Activated T-cell treated with anti-CD3 and anti-CD28 coated beads, Interleukin-2, amount 50 U/mL, for 4 hours (primary cell): ENCODE results near the gene CAPN9. TPM values are rescaled to one million over a fixed set of nuclear protein-coding genes. Genes with fewer than 3 reads are reported as not detected.

Experiments
- ATAC-seq, 2 donors: fragments of 200-7000 bp; cut with Tn5 transposase; one replicate each; pipeline ENCODE4 v1.10.0; 2021
- DNase-seq: peaks from one replicate; pipeline ENCODE4 v3.0.0-alpha.2; 2020
- H3K27me3 Mint-ChIP-seq: one replicate; pipeline ENCODE4 v1.8.0; 2021; ENCODE audit warnings: low read depth, mixed read lengths
- H3K36me3 Mint-ChIP-seq: one replicate; pipeline ENCODE4 v1.8.0; 2022; ENCODE audit warnings: mixed read lengths; ENCODE audit not compliant: insufficient read depth
- H3K4me1 Mint-ChIP-seq: one replicate; pipeline ENCODE4 v1.8.0; 2021; ENCODE audit warnings: low read depth, mixed read lengths
- H3K4me3 Mint-ChIP-seq: one replicate; pipeline ENCODE4 v1.8.0; 2021; ENCODE audit warnings: mild to moderate bottlenecking, moderate library complexity, mixed read lengths
- H3K9me3 Mint-ChIP-seq: one replicate; pipeline ENCODE4 v1.8.0; 2021; ENCODE audit warnings: mixed read lengths
- total RNA-seq, 3 donors: library from RNA; stranded (reverse); gene quantifications; one replicate each; pipeline ENCODE4 v1.2.1, GENCODE V29; 2021

The CAPN9 gene
- total RNA-seq, 3 donors from 2014 or later, result not detected

- Mint-ChIP-seq H3K36me3 (no peaks in the 10 kb centered on the region), H3K4me3 (no peak overlapping the region), H3K27me3 (peaks cover 14% of the 10 kb centered on the region), H3K9me3 (no peaks in the 10 kb centered on the region), H3K4me1 (no peaks in the 10 kb centered on the region)
- DNase-seq, result no peak
- no peak for ATAC-seq
These were observed 38.6 kb downstream of the CAPN9 start for GRCh38 chr1:230785636-230786384.

- Mint-ChIP-seq H3K27me3 (peaks cover 12% of the 10 kb centered on the region), H3K4me3 (no peak overlapping the region), H3K36me3 (no peaks in the 10 kb centered on the region), H3K4me1 (no peaks in the 10 kb centered on the region), H3K9me3 (no peaks in the 10 kb centered on the region)
- no peak for ATAC-seq
- DNase-seq, result no peak
These were observed 39.2 kb downstream of the CAPN9 start for GRCh38 chr1:230786385-230786753.

GRCh38 chr1:230787471-230787870 lies 40.3 kb downstream of the CAPN9 start:
- DNase-seq, result no peak
- no peak overlapping the region for H3K4me3 Mint-ChIP-seq
- H3K27me3 Mint-ChIP-seq, result peaks cover 9% of the 10 kb centered on the region
- no peak for ATAC-seq
- no peaks in the 10 kb centered on the region for H3K36me3 Mint-ChIP-seq
- H3K4me1 Mint-ChIP-seq, result no peaks in the 10 kb centered on the region
- H3K9me3 Mint-ChIP-seq, result no peaks in the 10 kb centered on the region

GRCh38 chr1:230788561-230789275 lies 41.5 kb downstream of the CAPN9 start:
- Mint-ChIP-seq H3K9me3 (no peaks in the 10 kb centered on the region), H3K4me1 (no peaks in the 10 kb centered on the region), H3K36me3 (no peaks in the 10 kb centered on the region), H3K4me3 (no peak overlapping the region), H3K27me3 (peaks cover 9% of the 10 kb centered on the region)
- ATAC-seq (no peak), DNase-seq (no peak)

- H3K27me3 Mint-ChIP-seq, result peaks cover 9% of the 10 kb centered on the region
- H3K4me1 Mint-ChIP-seq, result no peaks in the 10 kb centered on the region
- H3K9me3 Mint-ChIP-seq, result no peaks in the 10 kb centered on the region
- no peak overlapping the region for H3K4me3 Mint-ChIP-seq
- DNase-seq, result no peak
- ATAC-seq, result no peak
- no peaks in the 10 kb centered on the region for H3K36me3 Mint-ChIP-seq
These were observed 42.8 kb downstream of the CAPN9 start for GRCh38 chr1:230790026-230790425.

GRCh38 chr1:230791986-230792564 lies 44.9 kb downstream of the CAPN9 start:
- Mint-ChIP-seq H3K27me3 (peaks cover 9% of the 10 kb centered on the region), H3K9me3 (no peaks in the 10 kb centered on the region), H3K4me1 (no peaks in the 10 kb centered on the region), H3K4me3 (no peak overlapping the region), H3K36me3 (no peaks in the 10 kb centered on the region)
- no peak for ATAC-seq
- no peak for DNase-seq

GRCh38 chr1:230792691-230793462 lies 45.7 kb downstream of the CAPN9 start:
- Mint-ChIP-seq H3K9me3 (no peaks in the 10 kb centered on the region), H3K27me3 (peaks cover 9% of the 10 kb centered on the region), H3K4me3 (no peak overlapping the region), H3K4me1 (no peaks in the 10 kb centered on the region), H3K36me3 (no peaks in the 10 kb centered on the region)
- DNase-seq (no peak), ATAC-seq (no peak)

GRCh38 chr1:230793463-230793745 lies 46.2 kb downstream of the CAPN9 start:
- Mint-ChIP-seq H3K4me1 (no peaks in the 10 kb centered on the region), H3K27me3 (peaks cover 6% of the 10 kb centered on the region), H3K36me3 (no peaks in the 10 kb centered on the region), H3K9me3 (no peaks in the 10 kb centered on the region), H3K4me3 (no peak overlapping the region)
- DNase-seq (no peak), ATAC-seq (no peak)

GRCh38 chr1:230794431-230794830 lies 47.2 kb downstream of the CAPN9 start:
- peaks cover 3% of the 10 kb centered on the region for H3K27me3 Mint-ChIP-seq
- no peaks in the 10 kb centered on the region for H3K9me3 Mint-ChIP-seq
- H3K4me3 Mint-ChIP-seq, result no peak overlapping the region
- ATAC-seq (no peak), DNase-seq (no peak)
- H3K36me3 Mint-ChIP-seq, result no peaks in the 10 kb centered on the region
- H3K4me1 Mint-ChIP-seq, result no peaks in the 10 kb centered on the region

- Mint-ChIP-seq H3K4me3 (no peak overlapping the region), H3K4me1 (no peaks in the 10 kb centered on the region), H3K36me3 (no peaks in the 10 kb centered on the region), H3K27me3 (peaks cover 5% of the 10 kb centered on the region), H3K9me3 (no peaks in the 10 kb centered on the region)
- DNase-seq (no peak), ATAC-seq (no peak)
These were observed 47.9 kb downstream of the CAPN9 start for GRCh38 chr1:230794871-230795605.

GRCh38 chr1:230796626-230797025 lies 49.4 kb downstream of the CAPN9 start:
- Mint-ChIP-seq H3K9me3 (no peaks in the 10 kb centered on the region), H3K4me1 (no peaks in the 10 kb centered on the region), H3K4me3 (no peak overlapping the region), H3K27me3 (peaks cover 6% of the 10 kb centered on the region), H3K36me3 (no peaks in the 10 kb centered on the region)
- DNase-seq (no peak), ATAC-seq (no peak)

- H3K27me3 Mint-ChIP-seq, result peaks cover 8% of the 10 kb centered on the region
- DNase-seq (no peak), ATAC-seq (no peak)
- no peaks in the 10 kb centered on the region for H3K4me1 Mint-ChIP-seq
- no peak overlapping the region for H3K4me3 Mint-ChIP-seq
- H3K36me3 Mint-ChIP-seq, result no peaks in the 10 kb centered on the region
- no peaks in the 10 kb centered on the region for H3K9me3 Mint-ChIP-seq
These were observed 50.3 kb downstream of the CAPN9 start for GRCh38 chr1:230797376-230797920.

GRCh38 chr1:230797942-230798365 lies 50.8 kb downstream of the CAPN9 start:
- DNase-seq, result no peak
- no peaks in the 10 kb centered on the region for H3K4me1 Mint-ChIP-seq

GRCh38 chr1:230798491-230798890 lies 51.3 kb downstream of the CAPN9 start:
- DNase-seq (no peak), ATAC-seq (no peak)
- no peaks in the 10 kb centered on the region for H3K36me3 Mint-ChIP-seq
- no peaks in the 10 kb centered on the region for H3K9me3 Mint-ChIP-seq
- H3K4me3 Mint-ChIP-seq, result no peak overlapping the region
- no peaks in the 10 kb centered on the region for H3K4me1 Mint-ChIP-seq
- peaks cover 9% of the 10 kb centered on the region for H3K27me3 Mint-ChIP-seq

More at GRCh38 chr1:230797942-230798365, 50.8 kb downstream of the CAPN9 start:
- Mint-ChIP-seq H3K9me3 (no peaks in the 10 kb centered on the region), H3K27me3 (peaks cover 9% of the 10 kb centered on the region), H3K36me3 (no peaks in the 10 kb centered on the region), H3K4me3 (no peak overlapping the region)
- no peak for ATAC-seq
